Effector memory CD4-positive, alpha-beta T cell (primary cell): Measurements from ENCODE around the gene S100A11.

Experiments
- DNase-seq, 3 donors: peaks; one replicate each; pipeline ENCODE4 v3.0.0-alpha.2; 2020
- H3K27ac ChIP-seq: 2 replicates; pipeline ENCODE4 v1.7.0; 2013; ENCODE audit warnings: mild to moderate bottlenecking, low read length, moderate library complexity; ENCODE audit not compliant: insufficient read depth, poor library complexity, severe bottlenecking
- H3K27me3 ChIP-seq: replicated peaks from 2 replicates; pipeline ENCODE4 v1.7.0; 2013; ENCODE audit warnings: mild to moderate bottlenecking, low read length; ENCODE audit not compliant: insufficient read depth, control insufficient read depth, poor library complexity, severe bottlenecking
- H3K36me3 ChIP-seq: 2 replicates; pipeline ENCODE4 v1.7.0; 2013; ENCODE audit warnings: mild to moderate bottlenecking, low read length, moderate library complexity; ENCODE audit not compliant: control insufficient read depth, insufficient read depth
- H3K4me1 ChIP-seq: 2 replicates; pipeline ENCODE4 v1.7.0; 2013; ENCODE audit warnings: low read length, mild to moderate bottlenecking; ENCODE audit not compliant: control insufficient read depth, insufficient read depth, poor library complexity, severe bottlenecking
- H3K4me3 ChIP-seq: 2 replicates; pipeline ENCODE4 v1.7.0; 2013; ENCODE audit warnings: low read length, low read depth, mild to moderate bottlenecking; ENCODE audit not compliant: insufficient read depth, poor library complexity, severe bottlenecking
- H3K9me3 ChIP-seq: 2 replicates; pipeline ENCODE4 v1.7.0; 2013; ENCODE audit warnings: mild to moderate bottlenecking, low read length, moderate library complexity; ENCODE audit not compliant: control insufficient read depth

Gene S100A11

GRCh38 chr1:151994956-151995355 lies 41.8 kb downstream of the S100A11 start:
- Histone ChIP-seq H3K27ac (peak overlapping the region; percentile 97), H3K4me1 (peaks cover 29% of the 10 kb centered on the region), H3K27me3 (no peaks in the 10 kb centered on the region), H3K9me3 (no peaks in the 10 kb centered on the region), H3K4me3 (no peak overlapping the region), H3K36me3 (no peaks in the 10 kb centered on the region)
- no peak for DNase-seq

- Histone ChIP-seq H3K4me3 (peak within 1 kb of the TSS; percentile 96), H3K4me1 (peaks cover 38% of the 10 kb centered on the region), H3K27me3 (no peaks in the 10 kb centered on the region), H3K36me3 (no peaks in the 10 kb centered on the region), H3K9me3 (no peaks in the 10 kb centered on the region), H3K27ac (peak within 1 kb of the TSS; percentile 97)
- peak; percentile 68 to 70 (median 69) for DNase-seq
These were observed 42.9 kb downstream of the S100A11 start, which contains the start of gene S100A10 for GRCh38 chr1:151993734-151994496. S100A10 (minus strand) TSS chr1:151993859; CDS start chr1:151986230, 7,629 bp downstream.

- H3K4me1 ChIP-seq = peaks cover 38% of the 10 kb centered on the region
- H3K9me3 ChIP-seq = no peaks in the 10 kb centered on the region
- H3K27ac ChIP-seq = peak overlapping the region; percentile 97
- no peaks in the 10 kb centered on the region for H3K27me3 ChIP-seq
- no peaks in the 10 kb centered on the region for H3K36me3 ChIP-seq
- peak; percentile 9 to 22 (median 9) for DNase-seq
- peak overlapping the region; percentile 96 for H3K4me3 ChIP-seq
These were observed 43.6 kb downstream of the S100A11 start for GRCh38 chr1:151993084-151993733.

DNA sequence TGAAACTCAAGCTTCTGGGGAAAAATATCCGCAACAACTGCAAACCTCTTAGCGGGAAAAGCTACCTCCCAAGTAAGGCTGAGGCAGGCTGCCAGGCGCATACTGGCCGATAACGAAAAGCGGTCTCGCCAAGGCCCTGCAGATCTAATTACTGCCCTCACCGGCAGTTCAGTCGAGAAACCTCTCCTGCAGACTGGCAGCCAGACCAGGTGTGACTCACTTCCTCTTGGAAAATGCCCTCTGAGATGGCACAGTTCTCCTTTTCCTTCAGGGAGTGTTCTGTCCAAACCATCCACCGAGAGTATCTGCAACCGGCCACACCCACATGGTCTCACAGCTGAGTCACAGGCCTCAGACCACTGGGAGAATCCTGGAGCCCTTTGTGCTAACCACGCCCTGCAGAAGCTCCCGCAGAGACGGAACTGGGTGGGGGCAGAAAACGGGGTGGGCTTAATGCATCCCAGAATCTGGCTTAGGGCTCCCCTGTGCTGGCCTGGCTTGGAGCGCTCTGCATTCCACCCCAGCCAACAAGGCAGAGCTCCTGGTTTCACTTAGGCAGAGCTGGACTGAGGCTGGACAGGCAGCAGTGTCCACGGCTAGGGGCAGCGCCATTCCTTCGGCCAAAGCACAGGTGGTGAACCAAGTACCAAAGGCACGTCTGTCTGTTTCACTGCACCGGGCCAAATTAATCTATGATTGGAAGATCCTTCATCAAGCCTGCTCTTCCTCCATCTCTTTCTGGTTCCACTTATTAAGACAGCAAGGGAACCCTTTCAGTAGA lies 44.3 kb downstream of the S100A11 start:
- Histone ChIP-seq H3K27me3 (no peaks in the 10 kb centered on the region), H3K36me3 (no peaks in the 10 kb centered on the region), H3K9me3 (no peaks in the 10 kb centered on the region), H3K4me1 (peaks cover 38% of the 10 kb centered on the region), H3K4me3 (peak overlapping the region; percentile 96), H3K27ac (peak overlapping the region; percentile 97)
- DNase-seq = peak; percentile 29 to 45 (median 31)

GRCh38 chr1:151991663-151992302 lies 45.0 kb downstream of the S100A11 start:
- Histone ChIP-seq H3K27ac (peak overlapping the region; percentile 97), H3K4me1 (peaks cover 38% of the 10 kb centered on the region), H3K4me3 (peak overlapping the region; percentile 96), H3K27me3 (no peaks in the 10 kb centered on the region), H3K9me3 (no peaks in the 10 kb centered on the region), H3K36me3 (no peaks in the 10 kb centered on the region)
- DNase-seq = no peak

- Histone ChIP-seq H3K36me3 (peaks cover 9% of the 10 kb centered on the region), H3K27me3 (no peaks in the 10 kb centered on the region), H3K27ac (no peak overlapping the region), H3K9me3 (no peaks in the 10 kb centered on the region), H3K4me3 (no peak overlapping the region), H3K4me1 (peaks cover 38% of the 10 kb centered on the region)
- no peak for DNase-seq
These were observed 46.0 kb downstream of the S100A11 start for GRCh38 chr1:151990856-151991198.

DNA sequence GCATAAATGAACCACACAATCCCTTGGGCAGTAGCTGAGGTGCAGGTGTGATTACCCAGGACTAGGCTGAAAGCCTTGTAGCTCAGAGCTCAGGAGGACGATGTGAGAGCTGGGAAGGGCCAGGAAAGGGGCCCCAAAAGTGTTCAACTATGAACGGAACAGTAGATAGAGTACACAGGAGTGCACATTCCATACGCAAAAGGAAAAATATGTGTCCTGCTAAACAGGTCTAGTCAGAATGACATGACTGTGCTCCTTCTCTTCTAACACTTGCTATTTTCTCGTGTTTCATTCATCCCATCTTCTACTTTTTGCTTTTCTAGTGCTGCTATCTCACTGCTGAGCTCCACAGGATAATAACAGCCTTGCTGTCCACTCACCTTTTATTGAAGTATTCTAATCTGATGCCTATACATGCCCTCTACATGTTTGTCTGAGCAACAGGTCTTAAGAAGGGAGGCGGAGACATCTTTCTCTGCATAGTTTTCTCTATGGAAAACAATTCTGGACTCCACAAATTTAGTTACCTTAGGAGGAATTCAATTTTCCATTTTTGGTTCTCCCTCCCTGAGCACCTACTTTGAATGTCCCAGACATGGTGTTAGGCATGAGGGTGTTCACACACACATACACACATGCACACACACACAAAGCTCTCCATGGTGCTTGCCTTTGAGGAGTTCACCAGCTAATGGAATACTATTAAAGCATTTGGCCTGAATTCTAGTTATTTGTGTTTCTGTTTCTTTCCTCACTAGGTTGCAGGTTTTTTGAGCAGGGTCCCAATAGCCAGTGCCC lies 46.5 kb downstream of the S100A11 start:
- H3K9me3 ChIP-seq = no peaks in the 10 kb centered on the region
- H3K27ac ChIP-seq = peak overlapping the region; percentile 21
- H3K4me1 ChIP-seq = peaks cover 42% of the 10 kb centered on the region
- DNase-seq = no peak
- H3K4me3 ChIP-seq = no peak overlapping the region
- H3K36me3 ChIP-seq = peaks cover 13% of the 10 kb centered on the region
- no peaks in the 10 kb centered on the region for H3K27me3 ChIP-seq

GRCh38 chr1:151989211-151989862 lies 47.5 kb downstream of the S100A11 start:
- Histone ChIP-seq H3K9me3 (no peaks in the 10 kb centered on the region), H3K36me3 (peaks cover 21% of the 10 kb centered on the region), H3K4me1 (peaks cover 51% of the 10 kb centered on the region), H3K4me3 (no peak overlapping the region), H3K27me3 (no peaks in the 10 kb centered on the region), H3K27ac (peak overlapping the region; percentile 21)
- no peak for DNase-seq
